ENCODE measurements around the gene STAC3. TPM values are rescaled to one million over a fixed set of nuclear protein-coding genes. Genes with fewer than 3 reads are reported as not detected.
A peak's percentile ranks its signal among the peaks of the same experiment; 100 is the strongest.

Gene STAC3
- total RNA-seq, 1 donor from 2014 or later: 0.75 TPM

DNA sequence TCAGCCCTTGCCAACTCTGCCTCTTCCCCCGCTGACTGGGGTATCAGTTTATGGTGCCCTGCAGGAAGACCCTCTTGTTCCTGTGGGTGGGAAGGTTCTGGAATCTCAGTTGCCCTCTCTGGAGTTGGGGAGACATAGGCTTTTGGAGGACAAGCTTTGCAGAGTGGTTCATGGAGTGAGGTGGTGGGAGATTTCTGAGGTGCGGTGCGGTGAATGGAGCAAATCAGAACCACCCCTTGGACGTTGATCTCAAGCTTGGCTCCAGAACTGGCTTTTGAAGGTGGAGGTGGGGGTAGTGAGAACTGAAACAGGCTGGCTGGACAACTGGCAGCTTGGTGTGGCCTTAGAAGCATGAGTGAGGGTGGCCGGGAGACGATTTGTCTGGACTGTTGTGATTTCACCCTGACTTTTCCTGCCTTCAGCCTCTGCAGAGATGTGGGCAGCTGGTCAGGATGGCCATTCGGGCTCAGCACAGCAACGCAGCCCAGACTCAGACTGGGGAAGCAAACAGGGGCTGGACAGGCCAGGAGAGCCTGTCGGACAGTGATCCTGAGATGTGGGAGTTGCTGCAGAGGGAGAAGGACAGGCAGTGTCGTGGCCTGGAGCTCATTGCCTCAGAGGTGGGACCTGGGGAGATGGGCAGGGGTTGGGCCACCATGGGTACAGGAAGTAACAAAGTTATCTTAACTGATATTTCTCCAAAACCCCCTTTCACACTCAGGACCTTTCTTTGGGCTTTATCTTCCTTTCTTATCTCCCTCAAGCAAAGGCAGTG is 20.4 kb downstream of the STAC3 start:
- peaks cover 15% of the 10 kb centered on the region for H3K27me3 ChIP-seq (ENCODE audit: insufficient read depth, low read length)
- Mint-ChIP-seq H3K36me3 (ENCODE audit: low read depth, unreplicated experiment) (peaks cover 37% of the 10 kb centered on the region), H3K9me3 (ENCODE audit: unreplicated experiment) (no peaks in the 10 kb centered on the region), H3K4me3 (ENCODE audit: unreplicated experiment) (peak overlapping the region; percentile 91), H3K27me3 (ENCODE audit: low read depth, unreplicated experiment) (peaks cover 19% of the 10 kb centered on the region), H3K27ac (ENCODE audit: unreplicated experiment) (peak overlapping the region; percentile 96), H3K4me1 (ENCODE audit: low read depth, unreplicated experiment) (peaks cover 49% of the 10 kb centered on the region)
- peak overlapping the region; percentile 99 for H3K9ac ChIP-seq (ENCODE audit: low read length)
- peaks cover 50% of the 10 kb centered on the region for H4K20me1 ChIP-seq (ENCODE audit: insufficient read depth, low read length)
- FAIRE-seq (no peak), DNase-seq (ENCODE audit: low read depth) (no peak)
- no peaks in the 10 kb centered on the region for H3K9me3 ChIP-seq (ENCODE audit: insufficient read depth, low read depth, low read length)
- no peak for TF ChIP-seq EZH2 (IDR thresholded peaks at IDR 0.05; ENCODE audit: insufficient read depth, low read length)
- TF ChIP-seq, protein P1, sequence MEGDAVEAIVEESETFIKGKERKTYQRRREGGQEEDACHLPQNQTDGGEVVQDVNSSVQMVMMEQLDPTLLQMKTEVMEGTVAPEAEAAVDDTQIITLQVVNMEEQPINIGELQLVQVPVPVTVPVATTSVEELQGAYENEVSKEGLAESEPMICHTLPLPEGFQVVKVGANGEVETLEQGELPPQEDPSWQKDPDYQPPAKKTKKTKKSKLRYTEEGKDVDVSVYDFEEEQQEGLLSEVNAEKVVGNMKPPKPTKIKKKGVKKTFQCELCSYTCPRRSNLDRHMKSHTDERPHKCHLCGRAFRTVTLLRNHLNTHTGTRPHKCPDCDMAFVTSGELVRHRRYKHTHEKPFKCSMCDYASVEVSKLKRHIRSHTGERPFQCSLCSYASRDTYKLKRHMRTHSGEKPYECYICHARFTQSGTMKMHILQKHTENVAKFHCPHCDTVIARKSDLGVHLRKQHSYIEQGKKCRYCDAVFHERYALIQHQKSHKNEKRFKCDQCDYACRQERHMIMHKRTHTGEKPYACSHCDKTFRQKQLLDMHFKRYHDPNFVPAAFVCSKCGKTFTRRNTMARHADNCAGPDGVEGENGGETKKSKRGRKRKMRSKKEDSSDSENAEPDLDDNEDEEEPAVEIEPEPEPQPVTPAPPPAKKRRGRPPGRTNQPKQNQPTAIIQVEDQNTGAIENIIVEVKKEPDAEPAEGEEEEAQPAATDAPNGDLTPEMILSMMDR (IDR thresholded peaks at IDR 0.05; ENCODE audit: insufficient read depth, low read depth, low read length): no peak
- peak overlapping the region; percentile 96 for H3K4me3 ChIP-seq (ENCODE audit: insufficient read depth, low read depth, low read length)
- H3K4me2 ChIP-seq (ENCODE audit: low read length): peak overlapping the region; percentile 100
- peak overlapping the region; percentile 97 for H3K27ac ChIP-seq (ENCODE audit: low read depth, low read length)
- no peak overlapping the region for H2AFZ ChIP-seq (ENCODE audit: low read depth, low read length)
- H3K4me1 ChIP-seq (ENCODE audit: insufficient read depth, low read length): peaks cover 32% of the 10 kb centered on the region
- peaks cover 23% of the 10 kb centered on the region for H3K36me3 ChIP-seq (ENCODE audit: insufficient read depth, low read length)
- H3K79me2 ChIP-seq (ENCODE audit: insufficient read depth, low read length): peaks cover 38% of the 10 kb centered on the region

DNA sequence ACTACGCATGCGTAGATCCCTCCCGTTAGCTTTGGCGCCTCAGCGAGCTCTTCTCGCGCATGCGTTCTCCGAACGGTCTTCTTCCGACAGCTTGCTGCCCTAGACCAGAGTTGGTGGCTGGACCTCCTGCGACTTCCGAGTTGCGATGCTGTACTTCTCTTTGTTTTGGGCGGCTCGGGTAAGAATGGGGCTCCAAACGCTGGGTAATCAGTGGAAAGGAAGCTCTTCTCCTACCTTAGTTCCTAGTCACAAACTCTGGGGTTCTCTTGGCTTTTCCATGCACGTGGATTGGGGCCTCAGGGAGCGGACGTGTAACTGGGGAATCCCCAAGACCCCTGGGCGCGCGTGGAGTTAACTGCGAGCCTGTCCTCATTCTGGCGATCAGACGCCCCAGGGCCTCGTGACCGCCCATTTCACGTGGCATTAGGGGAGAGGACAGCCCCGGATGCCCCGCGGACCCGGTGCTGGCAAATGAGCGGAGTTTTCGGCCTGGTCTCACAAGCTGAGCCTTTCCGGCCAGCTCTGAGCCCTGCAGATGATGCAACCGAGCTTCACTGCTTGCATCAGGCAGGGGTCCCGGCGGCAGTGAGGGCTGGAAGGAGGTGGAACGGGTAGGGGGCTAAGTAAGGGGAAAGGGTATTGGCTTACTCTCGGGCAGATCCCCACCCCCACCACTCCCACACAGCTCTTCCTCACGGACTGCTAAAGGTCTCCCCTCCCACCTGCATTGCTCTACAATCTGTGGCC is 21.2 kb downstream of the STAC3 start, which contains the start of gene SHMT2:
SHMT2 (plus strand) TSS at position 78 of the 747 bp plus-strand sequence; CDS start at position 146, 68 bp downstream.
- TF ChIP-seq EZH2 (IDR thresholded peaks at IDR 0.05; ENCODE audit: insufficient read depth, low read length): no peak
- TF ChIP-seq, protein P1 (IDR thresholded peaks at IDR 0.05; ENCODE audit: insufficient read depth, low read depth, low read length): no peak
- H3K4me3 ChIP-seq (ENCODE audit: insufficient read depth, low read depth, low read length): peak within 1 kb of the TSS; percentile 96
- H3K27me3 Mint-ChIP-seq (ENCODE audit: low read depth, unreplicated experiment): peaks cover 22% of the 10 kb centered on the region
- peaks cover 28% of the 10 kb centered on the region for H3K4me1 ChIP-seq (ENCODE audit: insufficient read depth, low read length)
- no peaks in the 10 kb centered on the region for H3K9me3 ChIP-seq (ENCODE audit: insufficient read depth, low read depth, low read length)
- DNase-seq (ENCODE audit: low read depth) (peak; percentile 81), FAIRE-seq (no peak)
- peaks cover 21% of the 10 kb centered on the region for H3K27me3 ChIP-seq (ENCODE audit: insufficient read depth, low read length)
- H2AFZ ChIP-seq (ENCODE audit: low read depth, low read length): peak within 1 kb of the TSS; percentile 66
- H3K79me2 ChIP-seq (ENCODE audit: insufficient read depth, low read length): peaks cover 38% of the 10 kb centered on the region
- peak within 1 kb of the TSS; percentile 99 for H3K9ac ChIP-seq (ENCODE audit: low read length)
- peaks cover 33% of the 10 kb centered on the region for H3K36me3 Mint-ChIP-seq (ENCODE audit: low read depth, unreplicated experiment)
- H3K4me1 Mint-ChIP-seq (ENCODE audit: low read depth, unreplicated experiment): peaks cover 48% of the 10 kb centered on the region
- peak within 1 kb of the TSS; percentile 96 for H3K27ac Mint-ChIP-seq (ENCODE audit: unreplicated experiment)
- H3K9me3 Mint-ChIP-seq (ENCODE audit: unreplicated experiment): no peaks in the 10 kb centered on the region
- H3K4me2 ChIP-seq (ENCODE audit: low read length): peak within 1 kb of the TSS; percentile 100
- peaks cover 23% of the 10 kb centered on the region for H3K36me3 ChIP-seq (ENCODE audit: insufficient read depth, low read length)
- H3K4me3 Mint-ChIP-seq (ENCODE audit: unreplicated experiment): peak within 1 kb of the TSS; percentile 91
- H3K27ac ChIP-seq (ENCODE audit: low read depth, low read length): peak within 1 kb of the TSS; percentile 97
- peaks cover 43% of the 10 kb centered on the region for H4K20me1 ChIP-seq (ENCODE audit: insufficient read depth, low read length)

Data from astrocyte (in vitro differentiated cells and primary cell).